ENCODE data around the gene MBL2. TPM values are rescaled to one million over a fixed set of nuclear protein-coding genes. Genes with fewer than 3 reads are reported as not detected.

The MBL2 gene
- total and polyA plus RNA-seq, 2 of the 8 experiments (the other 6 are each of a cell fraction or from before 2014, with no cell fraction given), result not detected

DNA sequence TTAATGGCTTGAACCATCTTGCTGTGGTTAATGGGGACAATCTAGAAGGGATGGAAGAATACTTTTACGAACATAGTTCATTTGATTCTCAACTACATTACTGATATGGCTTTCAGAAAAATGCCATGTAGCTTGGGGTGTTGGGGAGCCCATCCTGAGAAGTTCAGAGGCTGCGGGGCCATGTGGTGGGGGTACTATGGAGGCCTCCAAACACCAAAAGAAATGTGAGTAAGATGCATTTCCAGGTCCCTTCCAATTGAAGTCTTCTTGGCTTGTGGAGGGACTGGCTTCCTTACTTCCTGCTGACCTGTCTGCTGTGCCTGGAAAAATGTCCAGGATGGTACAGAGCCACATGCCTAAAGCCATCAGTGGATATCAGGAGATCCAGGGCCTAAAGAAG is 1.6 kb upstream of the MBL2 start (continued):
- TF ChIP-seq SRF (IDR thresholded peaks at IDR 0.05; ENCODE audit: low read depth, low read length), result no peak
- no peak for TF ChIP-seq CHD1 (IDR thresholded peaks at IDR 0.05; ENCODE audit: low read depth, low read length)
